Kidney (tissue), 14 donors: ENCODE data around the gene NUDT9. TPM values are rescaled to one million over a fixed set of nuclear protein-coding genes. Genes with fewer than 3 reads are reported as not detected.
"Not testable (repeated sequence)": the region's sequence is repeated elsewhere in the genome, so short reads cannot be mapped to it uniquely, and the experiment has no call there.

Experiments
- DNase-seq, 5 donors: peaks; one replicate each; pipeline ENCODE4 v3.0.0-alpha.2; 2013 to 2020
- FAIRE-seq: peaks from 2 replicates; lab custom pipeline; 2012; peaks lifted over from hg19 to GRCh38; lab: Jason Lieb, UNC
- H3K27ac ChIP-seq, 2 donors: one replicate each; pipeline ENCODE4 v1.7.0; 2013; ENCODE audit warnings: low read depth in 2 of 2, low read length in 2 of 2, inconsistent platforms in 1 of 2
- H3K27me3 ChIP-seq: one replicate; pipeline ENCODE4 v1.7.1; 2013; ENCODE audit warnings: low read length, inconsistent platforms; ENCODE audit not compliant: control insufficient read depth, insufficient read depth
- H3K36me3 ChIP-seq, 3 donors: one replicate each; pipeline versions ENCODE4 v1.7.0 to v1.7.1; 2013; ENCODE audit warnings: low read length in 3 of 3, control low read depth in 1 of 3, inconsistent platforms in 1 of 3; ENCODE audit not compliant: insufficient read depth in 3 of 3, control insufficient read depth in 2 of 3
- H3K4me1 ChIP-seq, 3 donors: one replicate each; pipeline versions ENCODE4 v1.7.0 to v1.7.1; 2013; ENCODE audit warnings: low read length in 3 of 3, inconsistent platforms in 1 of 3, low read depth in 1 of 3; ENCODE audit not compliant: control insufficient read depth in 2 of 3, insufficient read depth in 2 of 3
- H3K4me3 ChIP-seq, 3 donors: one replicate each; pipeline versions ENCODE4 v1.7.0 to v1.8.1; 2013; ENCODE audit warnings: low read length in 3 of 3, control low read depth in 1 of 3, inconsistent platforms in 1 of 3
- H3K9ac ChIP-seq, 3 donors: one replicate each; pipeline versions ENCODE4 v1.7.0 to v1.7.1; 2013; ENCODE audit warnings: low read length in 3 of 3, control low read depth in 1 of 3, inconsistent platforms in 1 of 3
- H3K9me3 ChIP-seq, 3 donors: one replicate each; pipeline versions ENCODE4 v1.7.0 to v1.7.1; 2013; ENCODE audit warnings: low read length in 3 of 3, control low read depth in 1 of 3, inconsistent platforms in 1 of 3; ENCODE audit not compliant: control insufficient read depth in 2 of 3, insufficient read depth in 1 of 3
- intact Hi-C: fragments of 100-400 bp; cut with DNase I; formaldehyde crosslinking; loops from one replicate; pipeline ENCODE4 v1.11.1; 2022
- polyA plus RNA-seq: library from polyadenylated mRNA; stranded (reverse); fragments of 350-450 nt; fragmentation: Illumina TruSeq; extraction: RNeasy Lipid Tissue Mini Kit (QIAGEN cat#74804); gene quantifications from one replicate; pipeline ENCODE4 v1.2.3, GENCODE V29; 2014; ENCODE audit warnings: low read depth, low replicate concordance; ENCODE audit not compliant: insufficient read depth
- total RNA-seq: library from RNA; stranded (reverse); fragmentation: NEBNext Ultra II Directional; extraction: Animal tissue kit (Norgen Biotek cat#: 25700); gene quantifications from one replicate; pipeline ENCODE4 v1.2.1, GENCODE V29; 2021
- TF ChIP-seq, protein P1 (sequence below): IDR thresholded peaks from 3 replicates; pipeline ENCODE4 v1.5.1; 2012; ENCODE audit warnings: mild to moderate bottlenecking, moderate library complexity, borderline replicate concordance; ENCODE audit not compliant: insufficient read depth; ENCODE audit errors: extremely low read depth
- donor health status: control.
- donor health status: control.
- donor health status: control.
- donor health status: control.
- donor health status: control.
- donor health status: DM: yes; HTN: yes; CAD: no.
- donor health status: Normal renal cell carcinoma (clear cell type).

NUDT9 gene
- total and polyA plus RNA-seq, 2 donors from 2014 or later: 30.4 to 49.5 TPM

GRCh38 chr4:87377816-87378215 lies 44.6 kb upstream of the NUDT9 start:
- H3K9me3 ChIP-seq: no peaks in the 10 kb centered on the region
- intact Hi-C loops: no loop called here
- no peak overlapping the region for H3K9ac ChIP-seq
- TF ChIP-seq, protein P1, sequence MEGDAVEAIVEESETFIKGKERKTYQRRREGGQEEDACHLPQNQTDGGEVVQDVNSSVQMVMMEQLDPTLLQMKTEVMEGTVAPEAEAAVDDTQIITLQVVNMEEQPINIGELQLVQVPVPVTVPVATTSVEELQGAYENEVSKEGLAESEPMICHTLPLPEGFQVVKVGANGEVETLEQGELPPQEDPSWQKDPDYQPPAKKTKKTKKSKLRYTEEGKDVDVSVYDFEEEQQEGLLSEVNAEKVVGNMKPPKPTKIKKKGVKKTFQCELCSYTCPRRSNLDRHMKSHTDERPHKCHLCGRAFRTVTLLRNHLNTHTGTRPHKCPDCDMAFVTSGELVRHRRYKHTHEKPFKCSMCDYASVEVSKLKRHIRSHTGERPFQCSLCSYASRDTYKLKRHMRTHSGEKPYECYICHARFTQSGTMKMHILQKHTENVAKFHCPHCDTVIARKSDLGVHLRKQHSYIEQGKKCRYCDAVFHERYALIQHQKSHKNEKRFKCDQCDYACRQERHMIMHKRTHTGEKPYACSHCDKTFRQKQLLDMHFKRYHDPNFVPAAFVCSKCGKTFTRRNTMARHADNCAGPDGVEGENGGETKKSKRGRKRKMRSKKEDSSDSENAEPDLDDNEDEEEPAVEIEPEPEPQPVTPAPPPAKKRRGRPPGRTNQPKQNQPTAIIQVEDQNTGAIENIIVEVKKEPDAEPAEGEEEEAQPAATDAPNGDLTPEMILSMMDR: no peak
- DNase-seq: no peak
- H3K27me3 ChIP-seq: no peaks in the 10 kb centered on the region
- H3K4me1 ChIP-seq: peaks cover 0 to under 1% (median 0%) of the 10 kb centered on the region in 3 donors
- H3K36me3 ChIP-seq: peaks cover 0 to under 1% (median 0%) of the 10 kb centered on the region in 3 donors
- H3K4me3 ChIP-seq: no peak overlapping the region
- FAIRE-seq: no peak
- no peak overlapping the region for H3K27ac ChIP-seq

DNA sequence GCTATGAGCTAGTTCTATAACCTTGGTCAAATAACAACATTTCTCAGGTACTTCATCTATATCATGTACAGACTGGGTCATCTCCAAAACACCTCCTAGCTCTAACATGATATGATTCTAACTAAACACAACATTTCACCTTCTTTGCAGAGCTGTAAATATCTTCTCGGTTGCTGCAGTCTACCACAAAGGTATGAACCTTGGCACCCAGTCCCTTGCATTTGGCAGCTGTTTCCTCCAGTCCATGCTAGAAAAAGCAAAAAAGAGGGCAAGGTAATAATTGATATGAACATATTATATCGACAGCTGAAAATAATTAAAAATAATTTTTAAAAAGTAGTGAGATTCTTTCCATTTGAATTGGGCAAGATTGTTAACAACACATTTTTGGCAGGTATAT lies 40.3 kb upstream of the NUDT9 start:
- H3K9ac ChIP-seq: no peak overlapping the region
- H3K36me3 ChIP-seq: no peaks in the 10 kb centered on the region
- H3K4me3 ChIP-seq: no peak overlapping the region
- no peaks in the 10 kb centered on the region for H3K27me3 ChIP-seq
- no peaks in the 10 kb centered on the region for H3K9me3 ChIP-seq
- peaks cover 0 to 4% (median 0%) of the 10 kb centered on the region in 3 donors for H3K4me1 ChIP-seq
- intact Hi-C loops: loop anchor here (10.0 kb wide), 1 partner anchor 83 kb away; no protein-coding TSS in a partner anchor
- no peak overlapping the region for H3K27ac ChIP-seq
- TF ChIP-seq, protein P1: no peak
- no peak for DNase-seq
- peak; percentile 30 for FAIRE-seq

DNA sequence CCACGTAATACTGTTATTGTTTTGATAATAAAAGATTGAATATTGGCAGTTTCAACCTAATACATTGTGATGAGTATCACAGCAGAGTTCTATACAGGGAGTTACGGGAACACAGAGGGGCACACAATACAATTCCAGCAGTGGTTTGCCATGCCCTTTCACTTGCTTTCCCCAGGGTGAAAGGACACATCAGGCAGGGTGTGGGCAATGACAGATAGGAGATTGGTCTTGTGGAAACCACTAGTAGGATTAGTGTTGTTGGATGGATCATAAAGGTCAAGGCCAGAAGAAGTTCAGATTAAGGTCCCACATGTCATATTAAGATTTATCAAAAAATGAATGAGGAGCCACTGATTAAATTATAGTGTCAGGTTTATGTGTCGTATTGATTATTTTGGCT lies 39.4 kb upstream of the NUDT9 start:
- Histone ChIP-seq H3K4me1 (peaks cover 0 to 4% (median 0%) of the 10 kb centered on the region in 3 donors), H3K27me3 (no peaks in the 10 kb centered on the region), H3K36me3 (no peaks in the 10 kb centered on the region), H3K9ac (no peak overlapping the region), H3K9me3 (no peaks in the 10 kb centered on the region), H3K4me3 (no peak overlapping the region), H3K27ac (no peak overlapping the region)
- no peak for DNase-seq
- FAIRE-seq: no peak
- TF ChIP-seq, protein P1: no peak
- intact Hi-C loops: loop anchor here (10.0 kb wide), 1 partner anchor 82 kb away; no protein-coding TSS in a partner anchor

DNA sequence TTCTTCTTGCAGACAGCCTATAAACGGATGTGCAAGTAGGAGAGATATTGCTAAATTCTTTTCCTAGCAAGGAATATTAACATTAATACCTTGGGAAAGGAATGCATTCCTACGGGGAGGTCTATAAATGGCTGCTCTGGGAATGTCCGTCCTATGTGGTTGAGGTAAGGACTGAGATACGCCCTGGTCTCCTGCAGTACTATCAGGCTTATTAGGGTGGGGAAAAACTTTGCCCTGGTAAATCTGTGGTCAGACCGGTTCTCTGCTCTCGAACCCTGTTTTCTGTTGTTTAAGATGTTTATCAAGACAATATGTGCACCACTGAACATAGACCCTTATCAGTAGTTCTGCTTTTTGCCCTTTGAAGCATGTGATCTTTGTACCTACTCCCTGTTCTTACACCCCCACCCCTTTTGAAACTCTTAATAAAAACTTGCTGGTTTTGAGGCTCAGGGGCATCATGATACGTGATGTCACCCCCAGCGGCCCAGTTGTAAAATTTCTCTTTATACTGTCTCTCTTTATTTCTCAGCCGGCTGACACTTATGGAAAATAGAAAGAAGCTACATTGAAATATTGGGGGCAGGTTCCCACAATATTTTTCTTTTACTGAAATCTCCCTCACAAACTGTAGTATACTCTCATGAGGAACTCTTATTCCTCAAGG lies 37.8 kb upstream of the NUDT9 start:
- intact Hi-C loops: loop anchor here (10.0 kb wide), 1 partner anchor 80 kb away; no protein-coding TSS in a partner anchor
- FAIRE-seq, H3K9ac ChIP-seq, H3K4me3 ChIP-seq, H3K27ac ChIP-seq, H3K27me3 ChIP-seq, H3K36me3 ChIP-seq, H3K4me1 ChIP-seq, H3K9me3 ChIP-seq, DNase-seq: not testable (repeated sequence)
